Stimulated activated CD4-positive, alpha-beta T cell treated with anti-CD3 and anti-CD28 coated beads, Interleukin-2, amount 100 ng/mL, for 24 hours (primary cell): ENCODE measurements around the gene KCND2.
"Not testable (repeated sequence)": the region's sequence is repeated elsewhere in the genome, so short reads cannot be mapped to it uniquely, and the experiment has no call there.

ENCODE experiments used
- DNase-seq, 2 donors: peaks; one replicate each; pipeline ENCODE4 v3.0.0-alpha.2; 2020

KCND2 gene

DNA sequence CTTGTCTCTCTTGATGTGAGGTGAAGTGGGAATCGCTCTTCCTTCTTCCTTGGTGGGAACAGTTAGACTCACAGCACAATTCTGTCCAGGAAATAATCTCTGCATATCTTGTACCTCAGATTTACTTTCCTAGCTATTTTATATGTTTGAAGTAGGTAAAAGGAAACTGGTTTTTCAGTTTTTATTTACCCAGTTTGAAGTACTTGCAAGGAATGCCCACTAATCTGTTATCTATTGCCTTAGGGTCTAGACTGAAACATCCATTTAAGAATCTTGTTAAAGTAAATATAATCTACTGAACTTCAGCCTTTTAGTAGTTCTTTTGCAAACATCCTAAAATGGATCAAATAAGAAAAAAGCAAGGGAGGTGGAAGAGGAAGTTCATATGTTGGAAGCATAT lies 229.8 kb downstream of the KCND2 start:
- no peak for DNase-seq

DNA sequence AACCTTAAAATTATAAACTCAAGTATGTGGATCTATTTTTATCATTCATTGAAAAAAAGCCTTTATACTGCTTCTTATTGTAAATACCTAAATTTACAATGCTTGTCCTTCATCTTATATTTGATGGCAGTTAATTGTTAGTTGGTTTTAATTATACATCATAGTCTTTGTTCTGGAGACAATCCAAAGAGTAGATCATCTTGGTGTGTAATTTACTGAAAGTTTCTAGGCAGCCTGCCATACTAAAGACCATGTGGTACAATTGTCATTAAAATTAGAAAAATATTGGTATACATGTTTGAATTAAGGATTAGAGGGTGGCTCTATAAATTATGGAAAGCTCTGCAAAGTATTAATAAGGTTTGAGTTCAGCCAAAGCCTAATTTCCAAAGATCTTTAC lies 231.4 kb downstream of the KCND2 start:
- no peak for DNase-seq

DNA sequence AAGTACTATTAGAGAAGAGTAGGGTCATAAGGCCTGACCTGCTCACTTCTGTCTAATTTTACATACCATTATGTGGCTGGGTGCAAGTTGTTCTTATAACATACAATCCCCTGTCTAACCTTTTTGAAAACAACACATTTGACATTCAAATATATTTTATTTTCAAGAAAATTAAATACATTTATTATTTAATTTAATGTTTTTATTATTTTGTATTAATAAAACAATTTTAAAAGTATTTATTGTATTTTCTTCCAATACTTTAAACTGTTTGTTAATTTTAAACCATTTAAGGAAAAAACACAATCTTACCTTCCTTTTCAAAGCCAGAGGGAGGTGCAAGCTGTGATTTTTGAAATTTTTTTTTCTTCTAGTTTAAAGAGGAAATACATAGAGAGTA lies 232.8 kb downstream of the KCND2 start:
- DNase-seq, result no peak

DNA sequence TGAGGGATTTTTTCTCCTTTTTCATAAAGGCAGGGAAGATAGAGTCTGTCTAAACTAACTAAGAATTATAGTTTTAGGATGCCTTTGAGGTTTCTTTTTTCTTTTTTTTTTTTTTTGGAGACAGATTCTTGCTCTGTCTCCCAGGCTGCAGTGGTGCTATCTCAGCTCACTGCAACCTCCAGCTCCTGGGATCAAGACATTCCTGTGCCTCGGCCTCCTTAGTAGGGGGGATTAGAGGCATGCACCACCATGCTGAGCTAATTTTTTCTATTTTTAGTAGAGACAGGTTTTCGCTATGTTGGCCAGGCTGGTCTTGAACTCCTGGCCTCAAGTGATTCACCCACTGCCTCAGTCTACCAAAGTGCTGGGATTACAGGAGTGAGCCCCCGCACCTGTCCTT lies 239.7 kb downstream of the KCND2 start:
- DNase-seq, result no peak

DNA sequence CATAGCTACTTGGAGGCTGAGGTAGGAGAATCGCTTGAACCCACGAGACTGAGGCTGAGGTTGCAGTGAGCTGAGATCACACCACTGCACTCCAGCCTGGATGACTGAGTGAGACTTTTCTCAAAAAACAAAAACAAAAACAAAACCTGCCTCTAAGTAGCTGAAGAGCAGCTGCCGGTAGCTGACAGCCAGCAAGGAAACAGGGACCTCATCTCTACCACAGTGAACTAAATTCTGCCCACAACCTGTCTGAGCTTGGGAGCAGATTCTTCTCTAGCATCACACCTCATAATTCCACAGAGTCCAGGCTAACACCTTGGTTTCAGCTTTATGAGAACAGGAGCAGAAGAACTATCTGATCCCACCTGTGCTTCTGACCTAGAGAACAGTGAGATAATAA lies 246.2 kb downstream of the KCND2 start:
- DNase-seq, result no peak

DNA sequence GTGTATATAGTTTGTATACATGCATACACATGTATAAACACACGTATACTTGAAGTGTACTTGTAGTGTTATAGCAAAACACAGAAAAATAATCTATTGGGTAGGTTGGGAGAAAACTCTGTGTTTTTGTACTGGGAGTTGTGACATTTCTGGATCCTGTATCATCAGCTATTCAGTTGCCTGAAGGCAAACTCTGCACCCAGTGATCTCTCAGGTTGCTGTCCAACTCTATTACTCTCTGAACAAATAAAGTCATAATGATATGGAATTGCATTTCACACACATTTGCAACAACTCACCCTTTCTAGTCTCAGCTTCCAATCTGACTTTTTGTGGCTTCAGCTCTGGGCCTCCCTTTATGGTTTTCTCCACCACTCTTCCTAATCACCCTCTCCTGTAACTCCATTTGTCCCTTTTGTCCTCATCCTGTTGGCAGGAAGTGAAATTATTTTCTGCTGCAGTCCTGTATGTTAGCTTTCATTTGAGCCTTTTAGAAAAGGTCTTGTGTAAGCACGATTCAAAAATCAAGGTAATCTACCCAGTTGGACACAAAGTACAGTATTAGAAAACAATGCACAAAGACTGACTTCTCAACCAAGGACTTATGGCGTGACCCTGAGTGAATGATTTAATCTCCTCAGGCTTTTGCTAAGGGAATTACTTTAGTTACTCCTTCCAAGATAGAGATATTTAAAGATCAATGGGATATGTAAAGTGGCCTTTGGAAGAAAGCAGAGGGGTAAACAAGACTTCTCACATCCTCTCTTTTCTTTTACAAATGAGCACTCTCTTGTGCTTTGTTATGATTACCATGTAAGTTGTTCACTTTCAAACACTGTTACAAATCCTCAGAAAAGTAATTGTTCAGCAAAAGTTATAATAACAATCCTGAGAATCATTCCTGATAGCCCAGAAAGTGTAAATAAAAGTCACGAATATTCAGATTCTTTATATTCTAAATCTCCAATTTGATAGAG lies 249.1 kb downstream of the KCND2 start:
- DNase-seq, result no peak

DNA sequence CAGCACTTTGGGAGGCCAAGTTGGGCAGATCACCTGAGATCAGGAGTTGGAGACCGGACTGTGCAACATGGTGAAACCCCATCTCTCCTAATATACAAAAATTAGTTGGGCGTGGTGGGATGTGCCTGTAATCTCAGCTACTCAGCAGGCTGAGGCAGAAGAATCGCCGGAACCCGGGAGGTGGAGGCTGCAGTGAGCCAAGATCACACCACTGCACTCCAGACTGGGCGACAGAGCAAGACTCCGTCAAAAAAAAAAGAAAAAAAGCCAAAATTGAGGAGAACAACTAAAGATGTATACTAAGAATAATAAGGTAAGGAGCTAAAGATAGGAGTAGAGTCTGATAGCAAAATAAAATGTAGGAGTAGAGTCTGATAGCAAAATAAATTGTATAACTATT lies 251.0 kb downstream of the KCND2 start:
- no peak for DNase-seq

DNA sequence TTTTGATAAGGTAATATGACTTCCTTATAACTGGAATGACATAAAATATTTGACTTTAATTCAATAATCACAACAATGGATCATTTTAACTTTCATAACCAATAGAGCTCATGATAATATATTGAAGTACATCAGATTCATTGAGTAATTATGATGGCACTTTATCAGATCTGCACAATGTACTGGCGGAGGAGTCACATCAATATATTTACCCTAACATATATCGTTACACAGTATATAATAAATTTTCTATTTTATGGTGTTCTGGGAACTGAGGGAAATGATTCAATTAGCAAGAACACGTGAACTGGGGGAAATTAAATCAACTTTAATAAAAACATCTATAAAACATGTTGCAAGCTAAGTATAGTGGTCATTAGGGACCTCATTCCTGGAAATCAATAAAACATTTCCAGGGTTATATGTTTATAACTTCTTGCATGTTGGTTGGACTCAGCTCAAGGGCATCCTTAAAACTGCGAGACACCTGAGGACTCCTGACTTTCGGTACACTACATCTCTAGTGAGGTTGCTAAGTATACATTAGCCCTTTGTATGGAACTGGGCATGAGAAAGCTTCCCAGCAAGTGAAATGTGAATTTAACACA lies 254.0 kb downstream of the KCND2 start:
- no peak for DNase-seq

DNA sequence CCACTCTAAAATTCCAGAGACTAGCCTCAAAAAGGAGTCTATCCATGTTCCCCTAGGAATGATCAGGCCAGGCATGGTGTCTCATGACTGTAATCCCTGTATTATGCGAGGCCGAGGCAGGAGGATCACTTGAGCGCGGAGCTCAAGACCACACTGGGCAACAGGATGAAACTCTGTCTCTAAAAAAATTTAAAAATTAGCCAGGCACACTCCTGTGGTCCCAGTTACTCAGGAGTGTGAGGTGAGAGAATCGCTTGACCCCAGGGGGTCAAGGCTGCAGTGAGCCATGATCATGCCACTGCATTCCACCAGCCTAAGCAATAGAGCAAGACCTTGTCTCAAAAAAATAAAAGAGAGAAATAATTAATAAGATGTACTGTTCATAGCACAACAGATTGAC lies 256.8 kb downstream of the KCND2 start:
- no peak for DNase-seq

DNA sequence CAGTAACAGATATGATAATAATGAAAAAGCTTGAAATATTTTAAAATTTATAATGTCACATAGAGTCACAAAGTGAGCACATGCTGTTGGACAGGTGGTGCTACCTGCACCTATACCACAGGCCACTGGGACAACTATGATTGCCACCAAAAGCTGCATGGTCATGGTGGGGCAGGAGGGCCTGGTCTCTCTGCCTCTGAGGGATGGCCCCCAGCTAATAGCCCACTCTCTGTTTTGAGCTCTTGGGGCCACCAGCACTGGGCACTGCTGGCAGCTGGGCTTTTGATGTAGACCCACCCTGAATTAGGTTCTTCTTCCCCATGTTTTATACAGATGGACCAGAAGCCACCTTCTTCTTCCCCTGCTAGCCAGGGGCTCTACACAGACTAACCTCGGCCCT lies 265.4 kb downstream of the KCND2 start:
- no peak for DNase-seq

DNA sequence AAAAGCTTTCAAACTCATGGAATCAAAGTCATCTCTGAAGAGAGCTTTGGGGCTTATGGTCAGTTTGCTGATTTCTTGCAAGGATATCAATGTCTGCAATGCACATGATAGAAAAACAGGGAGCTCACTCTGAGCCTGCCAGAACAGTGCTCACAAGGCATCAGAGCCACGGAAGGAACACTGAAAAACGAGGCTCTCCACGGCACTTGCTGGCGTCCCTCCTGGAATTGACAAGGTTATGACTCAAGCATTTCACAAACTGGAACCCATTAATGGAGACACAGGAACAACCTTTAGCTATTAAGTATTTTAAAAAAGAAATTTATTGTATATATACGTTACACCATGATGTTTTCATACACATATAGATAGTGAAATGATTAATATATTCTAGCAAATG lies 266.3 kb downstream of the KCND2 start:
- DNase-seq, result no peak

DNA sequence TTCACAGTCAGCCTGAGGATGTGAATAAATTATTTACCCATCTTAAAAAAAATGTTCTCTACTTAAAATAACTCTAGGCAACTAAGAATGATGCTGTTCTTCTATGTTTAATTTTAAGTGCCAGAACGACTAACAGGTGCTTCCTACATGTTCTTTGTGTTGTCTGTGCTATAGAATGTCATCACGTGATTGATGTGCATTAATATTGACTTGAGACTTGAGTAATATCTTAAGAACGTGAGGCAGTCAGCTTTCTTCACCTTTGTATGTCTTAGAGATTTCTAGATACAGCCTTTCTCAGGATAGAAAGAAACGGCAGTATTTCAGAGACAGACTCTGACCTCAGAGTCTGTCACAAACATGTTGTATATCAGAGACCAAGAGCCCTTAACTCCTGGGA lies 274.6 kb downstream of the KCND2 start:
- DNase-seq, result no peak

DNA sequence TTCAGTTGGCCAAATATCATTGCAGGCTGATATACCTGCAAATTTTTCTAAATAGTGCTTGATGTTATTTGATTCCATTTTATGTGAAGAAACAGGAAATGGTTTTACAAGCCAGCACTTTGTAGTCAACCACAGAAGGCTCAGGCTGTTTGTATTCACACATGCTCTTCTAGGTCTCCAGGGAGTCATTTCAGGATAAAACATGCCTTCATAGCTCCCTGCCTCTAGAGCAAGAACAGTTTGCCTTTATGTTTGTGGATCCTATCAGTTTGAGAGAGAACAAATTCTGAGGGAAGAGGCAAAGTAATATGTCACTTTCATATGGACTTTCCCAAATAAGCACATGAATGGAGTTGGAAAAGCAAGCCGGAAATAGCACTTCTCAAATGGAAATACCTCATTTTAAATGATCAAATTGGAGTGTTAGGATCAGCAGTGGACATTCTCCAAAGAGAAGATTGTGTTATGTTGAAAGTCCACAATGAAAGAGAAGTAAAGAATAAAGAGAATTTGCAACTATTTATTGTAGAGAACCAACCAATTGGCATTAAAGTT lies 277.6 kb downstream of the KCND2 start:
- no peak for DNase-seq

DNA sequence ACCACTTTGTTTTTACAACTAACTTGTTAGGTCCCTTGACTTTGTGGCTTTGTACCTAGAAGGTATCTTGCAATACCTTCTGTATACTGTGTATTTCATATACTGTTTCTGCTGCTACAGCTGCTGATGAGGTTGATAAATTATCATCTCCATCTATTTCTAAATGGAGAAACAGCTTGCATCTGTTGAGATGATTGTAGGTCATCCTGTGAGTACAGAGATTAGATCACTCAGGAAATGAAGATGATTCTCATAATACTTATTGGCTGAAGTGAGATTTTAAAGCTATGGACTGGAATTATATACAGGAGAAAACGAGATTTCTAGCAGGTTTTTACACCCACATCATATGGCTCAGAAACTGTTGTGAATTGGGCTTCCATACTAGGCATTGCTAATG lies 280.5 kb downstream of the KCND2 start:
- DNase-seq, result no peak

DNA sequence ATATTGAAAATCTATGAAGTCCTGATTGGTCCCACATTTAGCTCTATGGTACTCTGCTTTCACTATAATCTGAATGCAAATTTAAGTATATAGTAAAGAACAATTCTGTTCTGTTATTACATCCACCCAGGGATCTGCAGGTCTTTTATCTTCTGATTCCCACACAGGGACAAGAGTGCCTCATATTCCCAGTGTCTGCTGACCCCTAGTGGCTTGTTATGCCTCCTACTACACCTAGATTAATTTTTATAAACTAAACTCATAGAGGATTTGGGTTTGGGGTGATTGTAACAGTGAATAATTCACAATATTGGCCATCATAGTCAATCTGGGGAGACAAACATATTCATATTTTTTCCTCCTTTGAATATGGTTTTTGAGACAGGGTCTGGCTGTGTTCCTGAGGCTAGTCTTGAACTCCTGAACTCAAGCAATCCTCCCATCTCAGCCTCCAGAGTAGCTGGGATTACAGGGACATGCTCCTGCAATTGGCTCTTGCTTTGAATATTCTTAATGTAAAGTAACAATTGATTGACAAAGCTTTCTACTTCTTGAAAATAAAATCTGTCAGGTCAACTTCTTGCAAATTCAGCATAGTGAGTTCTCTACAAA lies 282.1 kb downstream of the KCND2 start:
- peak in 1 of 2 donors; percentile 2 for DNase-seq

DNA sequence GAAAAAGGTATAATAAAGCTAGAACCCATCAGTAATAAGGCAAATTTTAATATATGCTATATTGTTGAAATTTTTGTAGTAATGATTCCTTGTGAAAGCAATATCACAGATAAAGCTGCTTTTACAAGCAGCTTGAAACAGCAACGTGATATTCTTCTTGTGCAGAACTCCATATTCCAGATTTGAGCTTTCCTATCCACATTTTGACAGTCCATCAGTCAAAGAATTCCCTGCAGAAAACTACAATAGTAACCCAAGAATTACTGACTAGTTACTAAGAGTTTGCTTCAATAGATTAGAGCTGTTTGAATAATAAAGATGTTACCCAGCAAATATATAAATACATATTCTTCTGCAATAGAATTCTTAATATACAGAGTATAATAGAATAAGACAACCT lies 291.2 kb downstream of the KCND2 start:
- DNase-seq, result no peak

DNA sequence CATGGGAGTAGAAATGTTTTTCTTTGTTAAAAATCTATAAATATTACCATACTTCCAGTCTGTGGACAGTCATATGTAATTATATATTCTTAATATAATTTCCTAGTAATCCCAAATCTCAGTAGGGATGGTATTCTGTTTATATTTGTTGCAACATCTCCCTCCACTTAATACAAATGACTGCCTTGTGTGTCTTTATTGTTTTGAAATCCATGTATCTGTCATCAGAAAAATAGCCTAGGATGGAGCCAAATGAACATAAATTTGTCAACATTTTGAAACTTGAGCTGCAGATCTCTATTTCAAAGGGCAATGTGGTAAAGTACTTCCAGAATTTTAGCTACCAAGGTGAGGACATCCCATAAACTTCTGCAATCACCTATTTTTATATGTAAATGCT lies 294.2 kb downstream of the KCND2 start:
- no peak for DNase-seq

DNA sequence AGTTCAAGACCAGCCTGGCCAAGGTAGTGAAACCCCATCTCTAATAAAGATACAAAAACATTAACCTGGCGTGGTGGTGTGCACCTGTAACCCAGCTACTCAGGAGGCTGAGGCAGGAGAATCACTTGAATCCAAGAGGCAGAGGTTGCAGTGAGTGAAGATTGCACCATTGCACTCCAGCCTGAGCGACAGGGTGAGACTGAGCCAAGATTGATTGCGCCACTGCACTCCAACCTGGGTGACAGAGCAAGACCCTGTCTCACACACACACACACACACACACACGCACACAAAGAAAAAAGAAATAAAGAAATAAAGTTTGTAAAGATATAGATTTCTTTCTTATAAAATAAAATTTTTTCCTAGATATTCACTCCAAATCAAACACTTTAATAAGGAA lies 305.7 kb downstream of the KCND2 start:
- not testable (repeated sequence) for DNase-seq

DNA sequence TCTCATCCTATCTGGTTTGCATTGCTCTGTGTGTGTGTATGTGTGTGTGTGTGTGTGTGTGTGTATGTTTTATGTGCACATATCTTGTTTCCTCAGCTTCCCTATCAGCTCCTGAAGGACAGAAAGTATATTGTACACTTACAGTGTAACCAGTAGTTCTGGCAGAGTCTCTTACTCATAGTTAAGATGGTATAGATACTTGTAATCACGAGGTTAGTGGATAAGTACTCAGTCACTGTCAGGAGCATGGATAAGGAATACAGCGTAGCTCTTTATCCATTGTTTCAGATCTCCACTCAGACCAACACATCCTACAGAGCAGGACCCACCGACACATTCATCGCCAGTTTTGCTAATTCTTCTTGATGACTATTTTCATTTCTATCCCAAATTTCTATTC lies 309.9 kb downstream of the KCND2 start:
- DNase-seq, result no peak

DNA sequence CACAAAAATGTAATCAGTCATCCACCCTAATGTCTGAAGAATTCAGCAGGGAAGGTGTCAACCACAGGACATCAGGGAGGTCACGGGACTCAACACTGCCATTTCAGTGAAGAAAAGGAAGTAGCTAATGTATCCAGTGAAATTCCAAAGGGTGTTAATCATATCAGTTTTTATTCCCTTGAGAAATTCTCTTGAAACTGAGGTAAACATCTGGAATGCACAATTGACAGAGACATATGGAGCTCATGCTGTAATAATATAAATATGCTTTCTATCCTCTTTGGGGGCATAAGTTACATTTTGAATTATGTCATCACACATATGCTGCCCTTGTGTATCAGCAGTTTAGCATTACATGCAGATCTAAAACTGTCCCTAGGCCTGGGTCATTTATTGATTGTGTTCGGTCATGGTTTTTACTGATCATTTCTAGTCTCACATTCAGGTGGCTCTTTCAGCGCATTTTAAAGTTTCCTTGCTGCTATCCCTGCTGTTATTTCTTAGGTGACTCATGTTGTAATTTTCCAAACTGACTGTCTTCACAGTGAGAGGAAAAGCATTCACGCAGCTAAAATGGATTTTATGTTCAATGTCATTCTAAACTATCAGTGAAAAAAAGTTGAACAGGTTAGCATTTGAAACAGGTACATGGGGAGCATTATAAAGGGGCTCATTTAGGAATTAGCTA lies 311.1 kb downstream of the KCND2 start:
- no peak for DNase-seq

DNA sequence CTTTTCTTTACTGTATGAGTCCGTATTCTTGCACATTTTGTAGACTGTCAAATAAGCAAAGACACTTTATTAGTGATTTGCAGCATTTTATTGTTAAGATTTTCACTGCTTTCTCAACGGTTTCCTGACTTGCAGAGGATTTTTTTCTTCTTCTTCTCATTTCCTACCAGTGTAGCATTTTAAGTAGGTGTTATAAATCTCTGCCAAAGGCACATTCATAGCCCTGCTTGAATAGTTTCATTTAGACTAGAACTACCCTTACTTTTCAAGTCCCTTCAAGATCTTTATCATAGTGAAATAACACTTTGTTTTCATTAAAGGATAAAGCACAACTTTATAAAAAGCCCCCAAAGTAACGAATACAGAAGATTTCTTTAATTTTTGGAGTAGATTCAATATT lies 313.6 kb downstream of the KCND2 start:
- DNase-seq, result no peak

DNA sequence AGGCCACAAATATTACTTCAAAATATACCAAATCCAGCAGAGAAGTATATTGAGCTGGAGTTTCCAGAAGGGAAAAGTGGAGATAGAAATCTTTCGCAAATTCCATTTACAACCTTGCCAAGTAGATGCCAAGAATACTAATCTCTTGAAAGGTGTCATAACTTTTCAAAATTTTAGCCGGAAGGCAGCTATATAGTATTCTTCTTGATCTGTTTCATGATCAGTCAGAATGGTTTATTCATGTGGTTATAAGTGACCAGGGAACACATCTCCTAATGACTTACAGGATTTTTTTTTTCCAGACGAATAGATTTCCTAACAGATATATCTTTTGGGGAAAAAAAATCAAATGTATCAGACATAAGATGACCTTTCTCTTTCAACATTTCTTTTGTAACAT lies 314.3 kb downstream of the KCND2 start:
- DNase-seq, result no peak

DNA sequence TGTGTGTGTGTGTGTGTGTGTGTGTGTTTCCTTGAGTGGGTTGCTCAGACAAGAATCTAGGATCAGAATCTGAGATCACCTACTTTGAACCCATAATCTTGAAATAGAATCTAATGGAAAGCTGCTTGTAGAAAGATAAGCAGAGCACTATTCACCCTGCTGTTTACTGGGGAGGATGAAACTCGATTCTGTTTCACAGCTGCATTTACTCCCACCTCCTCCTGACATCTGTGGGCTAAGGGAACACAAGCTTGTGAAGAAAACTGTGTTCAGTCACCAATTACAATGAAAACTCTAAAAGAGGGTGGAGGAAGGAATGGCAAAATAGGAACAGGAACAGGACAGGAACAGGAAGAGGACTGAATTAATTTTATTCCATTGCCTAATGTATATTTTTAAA lies 315.4 kb downstream of the KCND2 start:
- DNase-seq, result no peak
